Adipocyte (in vitro differentiated cells): ENCODE measurements around the gene CDADC1.

Source experiments
- DNase-seq: peaks from one replicate; pipeline ENCODE4 v3.0.0-alpha.2; 2015; ENCODE audit warnings: low read depth
- H3K27me3 ChIP-seq: replicated peaks from 2 replicates; pipeline ENCODE4 v1.7.0; 2013; ENCODE audit warnings: mild to moderate bottlenecking, low read length, moderate library complexity; ENCODE audit not compliant: control insufficient read depth, insufficient read depth
- H3K36me3 ChIP-seq: 2 replicates; pipeline ENCODE4 v1.7.0; 2013; ENCODE audit warnings: low read length, mild to moderate bottlenecking, moderate library complexity; ENCODE audit not compliant: control insufficient read depth, insufficient read depth, severe bottlenecking
- H3K4me1 ChIP-seq: 2 replicates; pipeline ENCODE4 v1.7.0; 2013; ENCODE audit warnings: mild to moderate bottlenecking, low read length, moderate library complexity; ENCODE audit not compliant: control insufficient read depth, insufficient read depth
- H3K4me3 ChIP-seq: 2 replicates; pipeline ENCODE4 v1.7.0; 2013; ENCODE audit warnings: mild to moderate bottlenecking, low read length, moderate library complexity
- H3K9ac ChIP-seq: 2 replicates; pipeline ENCODE4 v1.7.0; 2013; ENCODE audit warnings: mild to moderate bottlenecking, low read length, moderate library complexity
- H3K9me3 ChIP-seq: 2 replicates; pipeline ENCODE4 v1.7.0; 2013; ENCODE audit warnings: mild to moderate bottlenecking, low read length, moderate library complexity; ENCODE audit not compliant: control insufficient read depth

Gene CDADC1

DNA sequence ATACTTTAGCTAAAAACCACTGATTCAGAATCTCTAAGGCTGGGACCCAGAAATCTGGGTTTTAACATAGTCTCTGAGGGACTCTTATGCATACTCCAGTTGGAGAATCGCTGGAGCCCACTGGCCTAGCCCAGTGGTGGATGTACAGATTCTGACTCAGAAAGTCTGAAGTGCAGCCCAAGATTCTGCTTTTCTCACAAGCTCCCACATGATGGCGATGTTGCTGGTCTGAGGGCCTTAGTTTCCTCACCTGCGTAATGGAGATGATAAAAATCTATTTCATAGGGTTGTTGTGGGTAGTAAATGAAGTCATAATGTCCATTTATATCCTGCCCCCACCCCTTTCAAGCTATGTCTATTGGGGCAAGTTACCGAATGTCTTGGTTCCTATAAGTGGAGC, 7.7 kb upstream of the CDADC1 start:
- no peak overlapping the region for H3K4me3 ChIP-seq
- no peaks in the 10 kb centered on the region for H3K27me3 ChIP-seq
- peak; percentile 65 for DNase-seq
- H3K36me3 ChIP-seq = no peaks in the 10 kb centered on the region
- H3K9ac ChIP-seq = no peak overlapping the region
- H3K4me1 ChIP-seq = no peaks in the 10 kb centered on the region
- no peaks in the 10 kb centered on the region for H3K9me3 ChIP-seq

DNA sequence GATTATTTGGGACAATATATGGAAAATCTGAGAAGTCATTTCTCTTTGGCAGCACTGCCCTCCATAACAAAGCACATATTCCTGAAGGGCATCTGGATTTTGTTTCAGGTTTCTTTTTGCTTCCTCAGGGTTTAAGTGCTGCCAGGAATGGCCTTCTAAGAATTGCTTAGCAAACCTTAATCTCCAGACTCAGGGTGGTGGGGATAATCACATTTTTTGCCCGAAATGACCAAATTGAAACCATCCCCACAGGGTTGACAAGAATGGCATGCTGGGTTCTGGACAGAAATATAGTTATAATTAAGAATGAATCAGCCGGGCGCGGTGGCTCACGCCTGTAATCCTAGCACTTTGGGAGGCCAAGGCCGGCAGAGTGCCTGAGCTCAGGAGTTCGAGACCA, 6.4 kb upstream of the CDADC1 start:
- Histone ChIP-seq H3K27me3 (no peaks in the 10 kb centered on the region), H3K36me3 (no peaks in the 10 kb centered on the region), H3K4me3 (no peak overlapping the region), H3K9ac (no peak overlapping the region), H3K4me1 (no peaks in the 10 kb centered on the region), H3K9me3 (no peaks in the 10 kb centered on the region)
- DNase-seq = no peak

DNA sequence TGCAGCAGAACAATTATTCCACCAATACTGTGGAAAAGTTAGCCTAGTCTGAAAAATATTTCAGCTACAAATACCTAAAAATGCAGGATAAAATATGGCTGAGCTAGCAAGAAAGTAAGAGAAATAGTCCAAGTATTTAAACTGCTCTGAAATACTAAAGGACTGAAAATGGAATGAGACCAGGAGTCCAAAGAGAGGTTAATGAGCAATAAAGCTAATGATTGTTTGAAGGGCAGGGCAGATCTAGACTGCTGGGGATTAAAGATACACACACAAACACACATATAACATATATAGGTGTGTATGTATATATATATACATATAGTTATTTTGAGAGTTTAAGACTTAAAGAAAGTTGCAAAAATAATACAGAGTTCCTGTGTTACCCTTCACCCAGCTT, 2.6 kb upstream of the CDADC1 start:
- no peak for DNase-seq
- Histone ChIP-seq H3K4me3 (no peak overlapping the region), H3K4me1 (peaks cover 14% of the 10 kb centered on the region), H3K36me3 (no peaks in the 10 kb centered on the region), H3K9ac (no peak overlapping the region), H3K27me3 (no peaks in the 10 kb centered on the region), H3K9me3 (no peaks in the 10 kb centered on the region)

DNA sequence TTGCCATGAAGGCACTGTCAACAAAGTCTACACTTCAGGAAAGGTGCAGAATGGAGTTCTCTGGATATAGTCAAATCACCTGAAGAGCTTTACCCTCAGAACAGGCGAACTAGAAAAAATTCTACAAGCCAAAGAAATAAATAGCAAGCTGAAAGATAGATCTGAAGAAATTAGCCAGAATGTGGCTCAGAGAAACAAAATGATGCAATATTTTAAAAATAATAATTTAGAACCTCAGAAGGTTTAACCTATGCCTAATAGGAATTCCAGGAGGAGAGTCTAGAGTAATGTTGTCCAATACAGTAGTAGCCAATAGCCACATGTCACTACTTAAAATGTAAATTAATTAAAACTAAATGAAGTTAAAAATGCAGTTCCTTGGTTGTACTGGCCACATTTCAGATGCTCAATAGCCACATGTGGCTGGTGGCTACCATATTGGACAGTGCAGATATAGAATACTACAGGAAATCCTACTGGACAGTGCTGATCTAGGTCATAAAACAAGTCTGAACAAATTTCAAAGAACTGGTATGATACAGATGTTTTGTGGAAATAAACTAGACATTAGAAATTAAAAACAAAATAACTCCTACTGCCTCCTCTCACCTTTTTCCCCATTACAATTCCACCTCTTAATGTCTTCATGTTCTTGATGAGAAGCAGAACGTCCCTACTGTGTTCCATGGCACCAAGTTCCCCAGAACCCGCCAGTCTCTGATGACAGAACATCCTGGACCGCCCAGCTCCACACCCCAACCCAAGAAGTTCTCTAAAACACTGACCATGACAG, 679 bp upstream of the CDADC1 start:
- H3K9me3 ChIP-seq = no peaks in the 10 kb centered on the region
- no peak for DNase-seq
- H3K36me3 ChIP-seq = peaks cover 5% of the 10 kb centered on the region
- H3K27me3 ChIP-seq = no peaks in the 10 kb centered on the region
- H3K4me1 ChIP-seq = peaks cover 14% of the 10 kb centered on the region
- peak overlapping the region; percentile 98 for H3K4me3 ChIP-seq
- H3K9ac ChIP-seq = peak overlapping the region; percentile 97

DNA sequence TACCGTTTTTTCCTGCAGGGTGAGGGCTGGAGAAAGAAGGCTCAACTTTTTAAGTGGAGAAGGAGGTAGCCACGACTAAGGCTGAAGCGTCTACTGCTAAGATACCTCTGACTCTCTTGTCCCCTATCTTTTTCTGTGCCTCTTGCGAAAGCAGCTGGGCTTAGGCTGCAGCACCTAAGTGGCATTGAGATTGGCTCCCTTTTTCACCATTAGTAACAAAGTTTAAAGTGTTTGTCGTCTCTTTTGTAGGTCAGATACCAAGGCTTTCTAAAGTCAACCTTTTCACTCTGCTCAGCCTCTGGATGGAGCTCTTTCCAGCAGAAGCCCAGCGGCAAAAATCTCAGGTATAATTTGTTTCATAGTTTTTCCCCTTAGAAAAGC, 887 bp downstream of the CDADC1 start:
- Histone ChIP-seq H3K9me3 (no peaks in the 10 kb centered on the region), H3K4me1 (peaks cover 14% of the 10 kb centered on the region), H3K27me3 (no peaks in the 10 kb centered on the region), H3K9ac (peak overlapping the region; percentile 97), H3K36me3 (peaks cover 11% of the 10 kb centered on the region), H3K4me3 (peak overlapping the region; percentile 98)
- DNase-seq = no peak

DNA sequence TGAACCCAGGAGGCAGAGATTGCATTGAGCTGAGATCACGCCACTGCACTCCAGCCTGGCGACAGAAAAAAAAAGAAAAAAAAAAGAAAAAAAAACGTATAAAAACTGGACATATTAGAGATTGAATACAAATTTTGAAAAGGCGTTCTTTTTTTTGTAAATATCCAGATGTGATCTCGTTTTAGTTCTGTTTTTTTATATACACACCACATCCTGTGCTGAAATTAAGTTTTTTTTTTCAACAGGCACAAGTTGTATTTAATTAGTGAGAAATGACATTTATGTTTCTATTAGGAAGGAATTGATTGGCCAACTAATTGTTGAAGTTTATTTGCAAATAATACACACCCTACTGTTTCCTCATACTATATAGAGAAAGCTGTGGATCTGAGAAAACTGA, 3.6 kb downstream of the CDADC1 start:
- Histone ChIP-seq H3K9me3 (no peaks in the 10 kb centered on the region), H3K9ac (no peak overlapping the region), H3K4me1 (peaks cover 18% of the 10 kb centered on the region), H3K27me3 (no peaks in the 10 kb centered on the region), H3K4me3 (no peak overlapping the region), H3K36me3 (peaks cover 35% of the 10 kb centered on the region)
- no peak for DNase-seq

DNA sequence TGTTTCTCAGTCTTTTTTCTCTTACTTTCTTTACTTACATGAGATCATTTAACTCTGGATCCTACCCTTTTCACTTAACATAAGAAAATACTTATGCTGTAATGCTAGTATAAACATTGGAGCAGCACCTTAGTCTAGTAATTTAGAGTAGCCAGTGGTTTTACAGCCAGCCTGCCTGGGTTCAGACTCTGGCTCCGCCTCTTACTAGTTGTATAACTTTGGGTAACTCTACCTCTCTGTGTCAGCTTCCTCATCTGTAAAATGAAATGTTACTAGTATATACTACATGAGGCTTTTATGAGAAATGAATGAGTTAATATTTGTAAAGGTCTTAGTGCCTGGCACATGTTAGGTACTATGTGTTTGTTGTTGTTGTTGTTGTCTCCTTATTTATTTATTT, 5.6 kb downstream of the CDADC1 start:
- H3K9me3 ChIP-seq = no peaks in the 10 kb centered on the region
- no peaks in the 10 kb centered on the region for H3K27me3 ChIP-seq
- H3K4me1 ChIP-seq = peaks cover 25% of the 10 kb centered on the region
- no peak for DNase-seq
- H3K4me3 ChIP-seq = no peak overlapping the region
- peaks cover 43% of the 10 kb centered on the region for H3K36me3 ChIP-seq
- H3K9ac ChIP-seq = no peak overlapping the region

DNA sequence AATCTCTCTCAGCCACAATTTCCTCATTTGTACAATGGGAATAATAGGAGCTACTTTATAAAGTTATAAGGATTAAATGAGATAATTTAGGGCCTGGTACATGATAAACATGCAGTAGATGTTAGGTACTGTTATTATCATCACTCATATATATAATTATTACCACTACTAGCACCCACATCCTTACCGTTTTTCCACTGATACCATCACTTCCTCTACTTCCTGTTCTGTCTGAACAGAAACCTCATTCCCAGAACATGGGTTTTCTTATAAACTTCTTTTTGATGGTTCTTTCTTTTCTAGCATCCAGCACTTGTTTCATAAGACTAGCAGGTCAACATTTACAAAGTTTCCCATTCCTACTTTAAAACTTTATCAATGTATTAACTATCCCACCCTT, 6.3 kb downstream of the CDADC1 start:
- Histone ChIP-seq H3K27me3 (no peaks in the 10 kb centered on the region), H3K9me3 (no peaks in the 10 kb centered on the region), H3K36me3 (peaks cover 43% of the 10 kb centered on the region), H3K9ac (no peak overlapping the region), H3K4me1 (peaks cover 21% of the 10 kb centered on the region), H3K4me3 (no peak overlapping the region)
- no peak for DNase-seq

DNA sequence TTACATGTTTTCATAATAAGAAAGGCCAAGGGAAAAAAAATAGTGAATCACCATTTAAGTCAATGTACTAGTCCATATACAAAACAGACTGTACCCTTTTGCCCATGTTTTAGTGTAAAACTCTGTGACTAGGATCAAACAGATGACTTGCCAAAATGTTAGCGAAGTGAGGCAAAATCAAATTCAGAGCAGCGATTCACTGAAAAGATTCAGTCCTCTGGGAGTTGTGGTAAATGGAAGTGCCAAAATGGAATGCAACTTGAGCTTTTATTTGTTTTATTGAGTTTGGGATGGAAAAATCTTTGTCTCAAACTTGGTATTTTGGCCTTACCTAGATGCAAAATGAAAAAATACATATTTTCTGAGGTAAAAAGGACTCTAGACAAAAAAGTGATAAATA, 9.1 kb downstream of the CDADC1 start:
- Histone ChIP-seq H3K9me3 (no peaks in the 10 kb centered on the region), H3K4me3 (peak overlapping the region; percentile 55)
- DNase-seq = peak; percentile 52

DNA sequence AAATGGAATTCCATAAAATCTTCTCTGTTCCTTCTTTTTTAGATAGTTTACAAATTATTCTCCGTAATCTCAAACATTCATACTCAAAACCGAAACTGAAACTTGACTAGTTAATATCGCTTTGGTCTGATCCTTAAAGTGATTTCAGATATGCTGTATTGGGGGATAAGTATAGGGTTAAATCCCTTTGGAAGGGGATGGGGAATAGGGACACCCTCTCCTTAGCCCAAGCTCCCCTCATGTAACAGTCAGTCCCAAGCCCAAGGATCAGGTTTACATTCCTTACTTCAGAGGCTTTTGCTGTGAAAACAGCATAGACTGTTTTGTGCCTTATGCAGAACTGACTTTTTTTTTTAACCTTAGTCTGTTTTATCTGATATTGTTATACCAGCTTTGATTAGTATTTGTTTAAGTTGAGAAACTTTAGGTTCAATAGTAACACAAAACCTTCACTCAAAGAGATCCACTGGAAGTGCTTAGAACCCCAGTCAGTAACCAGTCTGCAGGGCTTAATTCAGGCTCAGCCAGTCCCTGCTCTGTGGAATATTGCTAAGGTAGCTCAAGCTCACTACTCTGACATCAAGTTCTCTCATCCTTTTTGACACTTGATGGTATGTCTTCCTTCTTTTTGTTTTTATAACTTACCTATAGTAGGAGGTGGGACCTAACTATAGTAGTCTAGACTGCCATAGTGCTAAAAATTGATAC, 10.5 kb downstream of the CDADC1 start:
- DNase-seq = no peak
- Histone ChIP-seq H3K4me3 (peak overlapping the region; percentile 67), H3K27me3 (no peaks in the 10 kb centered on the region), H3K9ac (peak overlapping the region; percentile 74), H3K9me3 (no peaks in the 10 kb centered on the region), H3K36me3 (peaks cover 72% of the 10 kb centered on the region), H3K4me1 (peaks cover 17% of the 10 kb centered on the region)

More for the DNA sequence above, 9.1 kb downstream of the CDADC1 start:
- Histone ChIP-seq H3K4me1 (peaks cover 17% of the 10 kb centered on the region), H3K9ac (peak overlapping the region; percentile 47), H3K27me3 (no peaks in the 10 kb centered on the region), H3K36me3 (peaks cover 65% of the 10 kb centered on the region)

DNA sequence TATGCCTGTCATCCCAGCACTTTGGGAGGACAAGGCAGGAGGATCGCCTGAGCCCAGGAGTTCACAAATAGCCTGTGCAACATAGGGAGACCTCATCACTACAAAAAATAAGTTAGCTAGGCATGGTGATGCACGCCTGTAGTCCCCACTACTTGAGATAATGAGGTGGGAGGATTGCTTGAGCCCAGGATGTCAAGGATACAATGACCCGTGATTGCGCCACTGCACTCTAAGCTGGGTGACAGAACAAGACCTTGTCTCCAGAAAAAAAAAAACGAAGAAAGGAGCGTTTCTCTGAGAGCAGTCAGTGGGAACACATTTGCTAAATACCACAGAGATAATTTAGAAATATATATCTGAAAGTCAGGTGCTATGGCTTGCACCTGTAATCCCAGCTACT, 11.9 kb downstream of the CDADC1 start:
- Histone ChIP-seq H3K9me3 (no peaks in the 10 kb centered on the region), H3K36me3 (peaks cover 69% of the 10 kb centered on the region), H3K27me3 (no peaks in the 10 kb centered on the region), H3K4me3 (no peak overlapping the region), H3K4me1 (peaks cover 17% of the 10 kb centered on the region), H3K9ac (no peak overlapping the region)
- no peak for DNase-seq
